Hepatocyte (in vitro differentiated cells): ENCODE results near the gene KRT78. TPM values are rescaled to one million over a fixed set of nuclear protein-coding genes. Genes with fewer than 3 reads are reported as not detected.

Experiments used
- DNase-seq: peaks from one replicate; pipeline ENCODE4 v3.0.0-alpha.2; 2016; ENCODE audit warnings: low spot score
- H2AFZ ChIP-seq: fragments of 200-600 bp; sonication (generic); 2 replicates; pipeline ENCODE4 v1.6.0; 2016; ENCODE audit warnings: antibody characterized with exemption, mild to moderate bottlenecking
- H3K27ac ChIP-seq: fragments of 200-600 bp; sonication (generic); 2 replicates; pipeline ENCODE4 v1.5.1; 2016; ENCODE audit warnings: mild to moderate bottlenecking
- H3K27me3 ChIP-seq: fragments of 200-600 bp; sonication (generic); 2 replicates; pipeline ENCODE4 v1.6.1; 2016
- H3K36me3 ChIP-seq: fragments of 200-600 bp; sonication (generic); replicated peaks from 2 replicates; pipeline ENCODE4 v1.5.1; 2016; ENCODE audit warnings: low read depth; ENCODE audit not compliant: insufficient read depth
- H3K4me1 ChIP-seq: fragments of 200-600 bp; sonication (generic); 2 replicates; pipeline ENCODE4 v1.5.1; 2016; ENCODE audit warnings: mild to moderate bottlenecking, moderate library complexity; ENCODE audit not compliant: insufficient read depth
- H3K4me2 ChIP-seq: fragments of 200-600 bp; sonication (generic); 2 replicates; pipeline ENCODE4 v1.6.0; 2016
- H3K4me3 ChIP-seq: fragments of 200-600 bp; sonication (generic); 2 replicates; pipeline ENCODE4 v1.5.1; 2016; ENCODE audit warnings: mild to moderate bottlenecking
- H3K79me2 ChIP-seq: fragments of 200-600 bp; sonication (generic); 2 replicates; pipeline ENCODE4 v1.6.0; 2017; ENCODE audit warnings: mild to moderate bottlenecking
- H3K9me2 ChIP-seq: fragments of 200-600 bp; sonication (generic); replicated peaks from 2 replicates; pipeline ENCODE4 v1.6.0; 2017; ENCODE audit warnings: mild to moderate bottlenecking; ENCODE audit not compliant: insufficient read depth
- H3K9me3 ChIP-seq: fragments of 200-600 bp; sonication (generic); 2 replicates; pipeline ENCODE4 v1.5.1; 2016; ENCODE audit warnings: low read depth, mild to moderate bottlenecking
- H4K20me1 ChIP-seq: fragments of 200-600 bp; sonication (generic); 2 replicates; pipeline ENCODE4 v1.6.0; 2016; ENCODE audit warnings: mild to moderate bottlenecking; ENCODE audit not compliant: insufficient read depth, poor library complexity, severe bottlenecking
- EZH2 ChIP-seq: fragments of 200-600 bp; sonication (generic); IDR thresholded peaks from 2 replicates; pipeline ENCODE4 v1.6.1; 2016; ENCODE audit warnings: antibody characterized with exemption, mild to moderate bottlenecking, borderline replicate concordance
- EZH2phosphoT487 ChIP-seq: fragments of 200-600 bp; sonication (generic); IDR thresholded peaks from one replicate; pipeline ENCODE4 v1.6.1; 2018; ENCODE audit warnings: antibody characterized with exemption, mild to moderate bottlenecking, low read depth, moderate library complexity; ENCODE audit not compliant: unreplicated experiment, severe bottlenecking
- WGBS: methylation state at CpG from one replicate; pipeline ENCODE4 v1.1.6; 2016; ENCODE audit warnings: low lambda C conversion rate; ENCODE audit errors: missing lambda C conversion rate; 5-methylcytosine and 5-hydroxymethylcytosine counted together
- polyA plus RNA-seq: library from polyadenylated mRNA; unstranded; fragments of >200 nt; fragmentation: Nextera tagmentation; extraction: Ambion mirVana; gene quantifications from 2 replicates; pipeline ENCODE4 v1.2.1, GENCODE V29; 2016
- total RNA-seq: library from RNA; depleted of rRNA; stranded (reverse); fragments of >200 nt; gene quantifications from 2 replicates; pipeline ENCODE4 v1.2.3, GENCODE V29; 2014
- TF ChIP-seq, protein P1 (sequence below): fragments of 200-600 bp; sonication (generic); IDR thresholded peaks from 2 replicates; pipeline ENCODE4 v1.5.1; 2016; ENCODE audit warnings: antibody characterized with exemption, mild to moderate bottlenecking; ENCODE audit not compliant: poor library complexity

KRT78 gene
- total and polyA plus RNA-seq, 2 experiments from 2014 or later: not detected

DNA sequence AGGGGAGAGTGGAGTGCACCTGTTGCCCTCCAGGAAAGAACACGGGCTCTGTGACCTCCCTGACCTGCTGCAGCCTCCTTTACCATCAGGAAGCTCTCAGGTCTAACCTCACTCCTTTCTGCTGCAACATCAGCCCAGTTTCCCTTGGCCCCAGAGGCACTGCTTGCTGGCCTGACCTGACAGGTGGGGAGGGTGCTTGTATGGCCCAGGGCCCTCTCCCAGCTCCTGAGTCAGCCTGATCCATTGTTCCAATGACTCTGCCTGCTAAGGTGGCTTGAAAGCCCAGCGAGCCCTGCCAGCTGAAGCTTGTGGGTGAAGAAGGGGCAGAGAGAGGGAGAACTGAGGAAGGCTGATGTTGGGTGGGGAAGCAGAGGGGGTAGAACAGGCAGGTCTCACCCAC, 13.2 kb upstream of the KRT78 start:
- H2AFZ ChIP-seq: no peak overlapping the region
- H3K79me2 ChIP-seq: no peaks in the 10 kb centered on the region
- H3K9me2 ChIP-seq: no peaks in the 10 kb centered on the region
- TF ChIP-seq EZH2phosphoT487 (no peak), EZH2 (no peak)
- TF ChIP-seq, protein P1, sequence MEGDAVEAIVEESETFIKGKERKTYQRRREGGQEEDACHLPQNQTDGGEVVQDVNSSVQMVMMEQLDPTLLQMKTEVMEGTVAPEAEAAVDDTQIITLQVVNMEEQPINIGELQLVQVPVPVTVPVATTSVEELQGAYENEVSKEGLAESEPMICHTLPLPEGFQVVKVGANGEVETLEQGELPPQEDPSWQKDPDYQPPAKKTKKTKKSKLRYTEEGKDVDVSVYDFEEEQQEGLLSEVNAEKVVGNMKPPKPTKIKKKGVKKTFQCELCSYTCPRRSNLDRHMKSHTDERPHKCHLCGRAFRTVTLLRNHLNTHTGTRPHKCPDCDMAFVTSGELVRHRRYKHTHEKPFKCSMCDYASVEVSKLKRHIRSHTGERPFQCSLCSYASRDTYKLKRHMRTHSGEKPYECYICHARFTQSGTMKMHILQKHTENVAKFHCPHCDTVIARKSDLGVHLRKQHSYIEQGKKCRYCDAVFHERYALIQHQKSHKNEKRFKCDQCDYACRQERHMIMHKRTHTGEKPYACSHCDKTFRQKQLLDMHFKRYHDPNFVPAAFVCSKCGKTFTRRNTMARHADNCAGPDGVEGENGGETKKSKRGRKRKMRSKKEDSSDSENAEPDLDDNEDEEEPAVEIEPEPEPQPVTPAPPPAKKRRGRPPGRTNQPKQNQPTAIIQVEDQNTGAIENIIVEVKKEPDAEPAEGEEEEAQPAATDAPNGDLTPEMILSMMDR: no peak
- no peak overlapping the region for H3K4me3 ChIP-seq
- no peak overlapping the region for H3K27ac ChIP-seq
- no peaks in the 10 kb centered on the region for H3K36me3 ChIP-seq
- WGBS: 83% methylated on average over 2 of the region's 2 CpGs
- no peaks in the 10 kb centered on the region for H4K20me1 ChIP-seq
- H3K4me1 ChIP-seq: peaks cover 5% of the 10 kb centered on the region
- no peak overlapping the region for H3K4me2 ChIP-seq
- no peaks in the 10 kb centered on the region for H3K9me3 ChIP-seq
- no peak for DNase-seq
- no peaks in the 10 kb centered on the region for H3K27me3 ChIP-seq

DNA sequence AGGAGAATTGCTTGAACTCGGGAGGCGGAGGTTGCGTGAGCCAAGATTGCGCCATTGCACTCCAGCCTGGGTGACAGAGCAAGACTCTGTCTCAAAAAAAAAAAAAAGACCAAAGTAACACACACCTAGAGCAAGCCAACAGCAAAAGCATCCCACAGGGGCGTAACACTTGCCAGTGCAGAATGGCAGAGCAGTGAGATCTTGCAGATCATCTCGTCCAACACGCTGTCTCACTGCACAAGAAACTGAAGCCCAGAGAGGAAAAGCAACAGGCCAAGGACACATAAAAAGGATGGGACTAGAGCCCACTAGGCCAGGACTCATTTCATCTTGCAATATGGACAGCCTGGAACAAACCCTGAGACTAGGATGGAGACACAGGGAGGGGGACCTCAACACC, 12.7 kb upstream of the KRT78 start:
- Histone ChIP-seq H3K9me3 (no peaks in the 10 kb centered on the region), H3K9me2 (no peaks in the 10 kb centered on the region), H3K4me3 (no peak overlapping the region), H3K27ac (no peak overlapping the region), H3K27me3 (no peaks in the 10 kb centered on the region), H3K79me2 (no peaks in the 10 kb centered on the region), H3K36me3 (no peaks in the 10 kb centered on the region), H3K4me1 (peaks cover 5% of the 10 kb centered on the region), H2AFZ (no peak overlapping the region), H3K4me2 (no peak overlapping the region), H4K20me1 (no peaks in the 10 kb centered on the region)
- 98% methylated on average over 7 of the region's 7 CpGs for WGBS
- DNase-seq: no peak
- TF ChIP-seq, protein P1: no peak
- TF ChIP-seq EZH2phosphoT487 (no peak), EZH2 (no peak)

DNA sequence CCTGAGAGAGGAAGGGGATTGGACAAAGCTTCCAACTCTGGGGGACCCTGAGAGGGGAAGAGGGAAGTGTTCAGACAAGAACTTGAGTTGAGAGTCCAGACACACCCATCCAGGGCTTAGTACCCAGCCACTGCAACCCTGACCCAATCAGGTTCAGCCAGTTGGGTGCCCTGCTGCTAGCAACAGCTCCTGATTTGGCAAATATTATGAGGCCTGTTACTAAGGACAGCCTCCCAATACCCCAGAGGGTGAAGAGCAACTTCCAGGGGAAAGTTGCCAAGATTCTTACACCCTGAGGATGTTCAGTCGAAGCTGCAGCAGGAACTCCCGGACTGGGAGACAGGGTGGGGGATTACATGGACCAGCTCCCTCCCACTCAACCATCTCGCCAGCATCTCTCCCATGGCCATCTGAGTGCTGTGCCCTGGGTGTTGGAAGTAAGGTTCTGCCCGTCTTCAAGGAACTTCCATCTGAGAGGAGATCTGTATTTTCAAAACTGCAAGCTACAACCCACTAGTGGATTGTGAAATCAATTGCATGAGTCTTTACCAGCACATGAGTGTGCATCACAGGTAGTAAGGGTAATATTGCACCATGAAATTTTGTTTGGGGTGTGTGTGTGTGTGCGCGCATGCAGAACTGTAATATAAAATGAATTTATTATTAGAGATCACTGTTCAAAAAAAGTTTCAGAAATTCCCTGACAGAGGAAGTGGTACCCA, 11.5 kb upstream of the KRT78 start:
- Histone ChIP-seq H3K27me3 (no peaks in the 10 kb centered on the region), H3K9me3 (no peaks in the 10 kb centered on the region), H4K20me1 (no peaks in the 10 kb centered on the region), H3K27ac (no peak overlapping the region), H3K36me3 (no peaks in the 10 kb centered on the region), H3K4me1 (peaks cover 5% of the 10 kb centered on the region), H3K4me2 (no peak overlapping the region), H3K79me2 (no peaks in the 10 kb centered on the region), H2AFZ (no peak overlapping the region), H3K4me3 (no peak overlapping the region), H3K9me2 (no peaks in the 10 kb centered on the region)
- no peak for DNase-seq
- whole genome bisulfite sequencing: 72% methylated on average over 6 of the region's 6 CpGs
- no peak for TF ChIP-seq EZH2
- TF ChIP-seq EZH2phosphoT487: no peak
- TF ChIP-seq, protein P1: no peak
